GM23338 (cell line): ENCODE measurements around the gene FMO2. TPM values are rescaled to one million over a fixed set of nuclear protein-coding genes. Genes with fewer than 3 reads are reported as not detected.
A peak's percentile ranks its signal among the peaks of the same experiment; 100 is the strongest.

Experiments
- ATAC-seq: fragments of 200-7000 bp; cut with Tn5 transposase; 3 replicates; pipeline ENCODE4 v1.9.1; 2020
- DNase-seq: peaks from one replicate; pipeline ENCODE4 v3.0.0-alpha.2; 2015; ENCODE audit warnings: low spot score
- H2AFZ ChIP-seq: fragments of 200-600 bp; sonication (generic); 2 replicates; pipeline ENCODE4 v1.8.0; 2016; ENCODE audit warnings: antibody characterized with exemption, mild to moderate bottlenecking, moderate library complexity
- H3F3A ChIP-seq: fragments of 200-600 bp; sonication (generic); replicated peaks from 2 replicates; pipeline ENCODE4 v1.8.0; 2017; ENCODE audit warnings: antibody characterized with exemption, mixed run types, low read depth
- H3K27ac ChIP-seq: fragments of 200-600 bp; sonication (generic); 2 replicates; pipeline ENCODE4 v1.6.1; 2016; ENCODE audit warnings: low read depth
- H3K27me3 ChIP-seq: fragments of 200-600 bp; sonication (generic); 2 replicates; pipeline ENCODE4 v1.8.0; 2016; ENCODE audit warnings: mild to moderate bottlenecking, mixed run types, moderate library complexity; ENCODE audit not compliant: insufficient read depth
- H3K36me3 ChIP-seq: fragments of 200-600 bp; sonication (generic); 2 replicates; pipeline ENCODE4 v1.8.0; 2016; ENCODE audit warnings: mild to moderate bottlenecking; ENCODE audit not compliant: insufficient read depth
- H3K4me1 ChIP-seq: fragments of 200-600 bp; sonication (generic); 2 replicates; pipeline ENCODE4 v1.8.0; 2016; ENCODE audit warnings: mild to moderate bottlenecking, moderate library complexity; ENCODE audit not compliant: insufficient read depth
- H3K4me2 ChIP-seq: fragments of 200-600 bp; sonication (generic); 2 replicates; pipeline ENCODE4 v1.7.1; 2017; ENCODE audit warnings: mixed run types
- H3K4me3 ChIP-seq: fragments of 200-600 bp; sonication (generic); 2 replicates; pipeline ENCODE4 v1.6.1; 2016; ENCODE audit warnings: mixed run types
- H3K79me2 ChIP-seq: fragments of 200-600 bp; sonication (generic); replicated peaks from 2 replicates; pipeline ENCODE4 v1.8.0; 2017; ENCODE audit warnings: mild to moderate bottlenecking; ENCODE audit not compliant: insufficient read depth
- H3K9me2 ChIP-seq: fragments of 200-600 bp; sonication (generic); 2 replicates; pipeline ENCODE4 v1.8.0; 2017; ENCODE audit not compliant: insufficient read depth
- H4K20me1 ChIP-seq: fragments of 200-600 bp; sonication (generic); replicated peaks from 2 replicates; pipeline ENCODE4 v1.8.0; 2017; ENCODE audit warnings: mild to moderate bottlenecking; ENCODE audit not compliant: insufficient read depth
- H3K27ac Mint-ChIP-seq: 2 replicates; pipeline ENCODE4 v1.8.0; 2020; ENCODE audit warnings: inconsistent platforms, mild to moderate bottlenecking, moderate library complexity, mixed read lengths
- H3K27me3 Mint-ChIP-seq: 3 replicates; pipeline ENCODE4 v1.8.0; 2022; ENCODE audit warnings: low read depth, mild to moderate bottlenecking, moderate library complexity, mixed read lengths, inconsistent platforms; ENCODE audit not compliant: insufficient read depth, poor library complexity
- H3K36me3 Mint-ChIP-seq: 3 replicates; pipeline ENCODE4 v1.8.0; 2021; ENCODE audit warnings: low read depth, mild to moderate bottlenecking, inconsistent platforms, moderate library complexity, mixed read lengths
- H3K4me1 Mint-ChIP-seq: 3 replicates; pipeline ENCODE4 v1.8.0; 2020; ENCODE audit warnings: mild to moderate bottlenecking, inconsistent platforms, mixed read lengths
- H3K4me3 Mint-ChIP-seq: 3 replicates; pipeline ENCODE4 v1.8.0; 2021; ENCODE audit warnings: moderate library complexity, mild to moderate bottlenecking, inconsistent platforms, mixed read lengths
- H3K9me3 Mint-ChIP-seq: 3 replicates; pipeline ENCODE4 v1.8.0; 2020; ENCODE audit warnings: moderate library complexity, mild to moderate bottlenecking, inconsistent platforms, mixed read lengths
- CREB1 ChIP-seq: fragments of 250-450 bp; sonication (Bioruptor Pico); IDR thresholded peaks from 2 replicates; pipeline ENCODE4 v1.5.0; 2020; ENCODE audit warnings: low read depth, mild to moderate bottlenecking, moderate library complexity
- EZH2 ChIP-seq: fragments of 200-600 bp; sonication (generic); IDR thresholded peaks from one replicate; pipeline ENCODE4 v1.8.0; 2017; ENCODE audit warnings: antibody characterized with exemption, mild to moderate bottlenecking, low read depth; ENCODE audit not compliant: unreplicated experiment
- EZH2phosphoT487 ChIP-seq: fragments of 200-600 bp; sonication (generic); IDR thresholded peaks from one replicate; pipeline ENCODE4 v1.8.1; 2018; ENCODE audit warnings: antibody characterized with exemption; ENCODE audit not compliant: unreplicated experiment
- JUNB ChIP-seq: IDR thresholded peaks from one replicate; pipeline ENCODE4 v1.6.1; 2016; ENCODE audit warnings: antibody characterized with exemption; ENCODE audit not compliant: unreplicated experiment
- NANOG ChIP-seq: IDR thresholded peaks from 2 replicates; pipeline ENCODE4 v1.6.1; 2016; ENCODE audit warnings: antibody characterized with exemption, borderline replicate concordance
- POLR2AphosphoS5 ChIP-seq: IDR thresholded peaks from 2 replicates; pipeline ENCODE4 v1.6.1; 2016; ENCODE audit warnings: antibody characterized with exemption, low read depth
- STAT1 ChIP-seq: IDR thresholded peaks from one replicate; pipeline ENCODE4 v1.6.1; 2016; ENCODE audit warnings: antibody characterized with exemption; ENCODE audit not compliant: unreplicated experiment
- ZNF114 ChIP-seq: fragments of 250-450 bp; sonication (Bioruptor Pico); IDR thresholded peaks from 2 replicates; pipeline ENCODE4 v1.5.0; 2020; ENCODE audit warnings: mild to moderate bottlenecking, moderate library complexity
- ZNF331 ChIP-seq: fragments of 250-450 bp; sonication (Bioruptor Pico); IDR thresholded peaks from 2 replicates; pipeline ENCODE4 v1.5.0; 2020; ENCODE audit warnings: low read depth, mild to moderate bottlenecking, moderate library complexity
- polyA plus RNA-seq: library from polyadenylated mRNA; unstranded; fragments of >200 nt; fragmentation: Nextera tagmentation; extraction: Ambion mirVana; gene quantifications from 2 replicates; pipeline ENCODE4 v1.2.1, GENCODE V29; 2016
- total RNA-seq: library from RNA; depleted of rRNA; stranded (reverse); fragments of >200 nt; shearing (Covaris generic); gene quantifications from 2 replicates; pipeline ENCODE4 v1.2.3, GENCODE V29; 2014
- TF ChIP-seq, protein P1 (sequence below): fragments of 250-450 bp; sonication (Bioruptor Pico); IDR thresholded peaks from 2 replicates; pipeline ENCODE4 v1.5.0; 2020; ENCODE audit warnings: mild to moderate bottlenecking, moderate library complexity
- TF ChIP-seq, protein P2 (sequence below): IDR thresholded peaks from one replicate; pipeline ENCODE4 v1.6.1; 2018; ENCODE audit warnings: antibody characterized with exemption; ENCODE audit not compliant: unreplicated experiment
- TF ChIP-seq, protein P3 (sequence below): IDR thresholded peaks from 2 replicates; pipeline ENCODE4 v1.6.1; 2016; ENCODE audit warnings: antibody characterized with exemption
- TF ChIP-seq, protein P4 (sequence below), 2 experiments: fragments of 200-600 bp in 1 of 2; sonication (generic) in 1 of 2; conservative IDR thresholded peaks; 2 replicates each; pipeline versions ENCODE4 v1.5.1 to v1.6.1; 2016 to 2017; ENCODE audit warnings: antibody characterized with exemption in 2 of 2, low read depth in 2 of 2, mild to moderate bottlenecking in 2 of 2, moderate library complexity in 1 of 2

FMO2 gene
- total and polyA plus RNA-seq, 2 experiments from 2014 or later: 0.31 TPM; not detected in 1

DNA sequence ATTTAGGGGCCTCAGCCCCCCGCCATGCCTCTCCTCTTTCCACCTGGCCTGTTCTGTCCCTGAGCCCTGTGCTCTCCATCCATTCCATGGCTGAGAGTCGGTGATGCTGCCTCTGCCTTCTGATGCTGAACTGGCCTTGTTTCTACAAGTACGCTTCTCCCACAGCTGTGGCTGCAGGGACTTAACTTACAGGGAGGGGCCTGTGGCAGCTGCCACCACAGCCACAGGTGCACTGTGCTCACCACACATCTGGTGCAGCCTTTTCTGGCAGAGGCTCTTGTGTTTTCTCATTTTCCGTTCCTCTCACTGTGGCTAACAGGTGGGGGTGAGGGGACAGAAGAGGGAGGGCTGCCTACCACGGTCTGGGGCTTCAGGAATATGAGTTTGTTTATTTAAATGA, 67.4 kb downstream of the FMO2 start:
- no peaks in the 10 kb centered on the region for H3K79me2 ChIP-seq
- peak; percentile 57 for ATAC-seq
- H3K9me3 Mint-ChIP-seq: no peaks in the 10 kb centered on the region

More for the DNA sequence above, 67.4 kb downstream of the FMO2 start:
- H3K4me3 Mint-ChIP-seq: peak overlapping the region; percentile 30; the same call in 2 of the 3 replicates
- peaks cover 32% of the 10 kb centered on the region for H3K4me1 Mint-ChIP-seq
- no peak overlapping the region for H3K27ac Mint-ChIP-seq
- Histone ChIP-seq H3K36me3 (no peaks in the 10 kb centered on the region), H3K9me2 (no peaks in the 10 kb centered on the region), H4K20me1 (no peaks in the 10 kb centered on the region), H3F3A (0 out of 2 replicates have a peak, but pooled peaks cover 4% of the 10 kb centered on the region), H3K4me1 (peaks cover 43% of the 10 kb centered on the region), H3K27me3 (peaks cover 48% of the 10 kb centered on the region), H3K4me2 (no peak overlapping the region), H3K4me3 (no peak overlapping the region), H2AFZ (no peak overlapping the region), H3K27ac (no peak overlapping the region)
- peaks cover 2% of the 10 kb centered on the region for H3K27me3 Mint-ChIP-seq
- H3K36me3 Mint-ChIP-seq: no peaks in the 10 kb centered on the region
- TF ChIP-seq ZNF331 (CRISPR knock-in tag): no peak
- no peak for TF ChIP-seq POLR2AphosphoS5
- no peak for TF ChIP-seq JUNB
- no peak for TF ChIP-seq EZH2phosphoT487
- TF ChIP-seq, protein P1, sequence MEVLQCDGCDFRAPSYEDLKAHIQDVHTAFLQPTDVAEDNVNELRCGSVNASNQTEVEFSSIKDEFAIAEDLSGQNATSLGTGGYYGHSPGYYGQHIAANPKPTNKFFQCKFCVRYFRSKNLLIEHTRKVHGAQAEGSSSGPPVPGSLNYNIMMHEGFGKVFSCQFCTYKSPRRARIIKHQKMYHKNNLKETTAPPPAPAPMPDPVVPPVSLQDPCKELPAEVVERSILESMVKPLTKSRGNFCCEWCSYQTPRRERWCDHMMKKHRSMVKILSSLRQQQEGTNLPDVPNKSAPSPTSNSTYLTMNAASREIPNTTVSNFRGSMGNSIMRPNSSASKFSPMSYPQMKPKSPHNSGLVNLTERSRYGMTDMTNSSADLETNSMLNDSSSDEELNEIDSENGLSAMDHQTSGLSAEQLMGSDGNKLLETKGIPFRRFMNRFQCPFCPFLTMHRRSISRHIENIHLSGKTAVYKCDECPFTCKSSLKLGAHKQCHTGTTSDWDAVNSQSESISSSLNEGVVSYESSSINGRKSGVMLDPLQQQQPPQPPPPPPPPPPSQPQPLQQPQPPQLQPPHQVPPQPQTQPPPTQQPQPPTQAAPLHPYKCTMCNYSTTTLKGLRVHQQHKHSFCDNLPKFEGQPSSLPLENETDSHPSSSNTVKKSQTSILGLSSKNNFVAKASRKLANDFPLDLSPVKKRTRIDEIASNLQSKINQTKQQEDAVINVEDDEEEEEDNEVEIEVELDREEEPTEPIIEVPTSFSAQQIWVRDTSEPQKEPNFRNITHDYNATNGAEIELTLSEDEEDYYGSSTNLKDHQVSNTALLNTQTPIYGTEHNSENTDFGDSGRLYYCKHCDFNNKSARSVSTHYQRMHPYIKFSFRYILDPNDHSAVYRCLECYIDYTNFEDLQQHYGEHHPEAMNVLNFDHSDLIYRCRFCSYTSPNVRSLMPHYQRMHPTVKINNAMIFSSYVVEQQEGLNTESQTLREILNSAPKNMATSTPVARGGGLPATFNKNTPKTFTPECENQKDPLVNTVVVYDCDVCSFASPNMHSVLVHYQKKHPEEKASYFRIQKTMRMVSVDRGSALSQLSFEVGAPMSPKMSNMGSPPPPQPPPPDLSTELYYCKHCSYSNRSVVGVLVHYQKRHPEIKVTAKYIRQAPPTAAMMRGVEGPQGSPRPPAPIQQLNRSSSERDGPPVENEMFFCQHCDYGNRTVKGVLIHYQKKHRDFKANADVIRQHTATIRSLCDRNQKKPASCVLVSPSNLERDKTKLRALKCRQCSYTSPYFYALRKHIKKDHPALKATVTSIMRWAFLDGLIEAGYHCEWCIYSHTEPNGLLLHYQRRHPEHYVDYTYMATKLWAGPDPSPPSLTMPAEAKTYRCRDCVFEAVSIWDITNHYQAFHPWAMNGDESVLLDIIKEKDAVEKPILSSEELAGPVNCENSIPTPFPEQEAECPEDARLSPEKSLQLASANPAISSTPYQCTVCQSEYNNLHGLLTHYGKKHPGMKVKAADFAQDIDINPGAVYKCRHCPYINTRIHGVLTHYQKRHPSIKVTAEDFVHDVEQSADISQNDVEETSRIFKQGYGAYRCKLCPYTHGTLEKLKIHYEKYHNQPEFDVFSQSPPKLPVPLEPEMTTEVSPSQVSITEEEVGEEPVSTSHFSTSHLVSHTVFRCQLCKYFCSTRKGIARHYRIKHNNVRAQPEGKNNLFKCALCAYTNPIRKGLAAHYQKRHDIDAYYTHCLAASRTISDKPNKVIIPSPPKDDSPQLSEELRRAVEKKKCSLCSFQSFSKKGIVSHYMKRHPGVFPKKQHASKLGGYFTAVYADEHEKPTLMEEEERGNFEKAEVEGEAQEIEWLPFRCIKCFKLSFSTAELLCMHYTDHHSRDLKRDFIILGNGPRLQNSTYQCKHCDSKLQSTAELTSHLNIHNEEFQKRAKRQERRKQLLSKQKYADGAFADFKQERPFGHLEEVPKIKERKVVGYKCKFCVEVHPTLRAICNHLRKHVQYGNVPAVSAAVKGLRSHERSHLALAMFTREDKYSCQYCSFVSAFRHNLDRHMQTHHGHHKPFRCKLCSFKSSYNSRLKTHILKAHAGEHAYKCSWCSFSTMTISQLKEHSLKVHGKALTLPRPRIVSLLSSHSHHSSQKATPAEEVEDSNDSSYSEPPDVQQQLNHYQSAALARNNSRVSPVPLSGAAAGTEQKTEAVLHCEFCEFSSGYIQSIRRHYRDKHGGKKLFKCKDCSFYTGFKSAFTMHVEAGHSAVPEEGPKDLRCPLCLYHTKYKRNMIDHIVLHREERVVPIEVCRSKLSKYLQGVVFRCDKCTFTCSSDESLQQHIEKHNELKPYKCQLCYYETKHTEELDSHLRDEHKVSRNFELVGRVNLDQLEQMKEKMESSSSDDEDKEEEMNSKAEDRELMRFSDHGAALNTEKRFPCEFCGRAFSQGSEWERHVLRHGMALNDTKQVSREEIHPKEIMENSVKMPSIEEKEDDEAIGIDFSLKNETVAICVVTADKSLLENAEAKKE (CRISPR knock-in tag): no peak
- TF ChIP-seq STAT1: no peak
- TF ChIP-seq, protein P2, sequence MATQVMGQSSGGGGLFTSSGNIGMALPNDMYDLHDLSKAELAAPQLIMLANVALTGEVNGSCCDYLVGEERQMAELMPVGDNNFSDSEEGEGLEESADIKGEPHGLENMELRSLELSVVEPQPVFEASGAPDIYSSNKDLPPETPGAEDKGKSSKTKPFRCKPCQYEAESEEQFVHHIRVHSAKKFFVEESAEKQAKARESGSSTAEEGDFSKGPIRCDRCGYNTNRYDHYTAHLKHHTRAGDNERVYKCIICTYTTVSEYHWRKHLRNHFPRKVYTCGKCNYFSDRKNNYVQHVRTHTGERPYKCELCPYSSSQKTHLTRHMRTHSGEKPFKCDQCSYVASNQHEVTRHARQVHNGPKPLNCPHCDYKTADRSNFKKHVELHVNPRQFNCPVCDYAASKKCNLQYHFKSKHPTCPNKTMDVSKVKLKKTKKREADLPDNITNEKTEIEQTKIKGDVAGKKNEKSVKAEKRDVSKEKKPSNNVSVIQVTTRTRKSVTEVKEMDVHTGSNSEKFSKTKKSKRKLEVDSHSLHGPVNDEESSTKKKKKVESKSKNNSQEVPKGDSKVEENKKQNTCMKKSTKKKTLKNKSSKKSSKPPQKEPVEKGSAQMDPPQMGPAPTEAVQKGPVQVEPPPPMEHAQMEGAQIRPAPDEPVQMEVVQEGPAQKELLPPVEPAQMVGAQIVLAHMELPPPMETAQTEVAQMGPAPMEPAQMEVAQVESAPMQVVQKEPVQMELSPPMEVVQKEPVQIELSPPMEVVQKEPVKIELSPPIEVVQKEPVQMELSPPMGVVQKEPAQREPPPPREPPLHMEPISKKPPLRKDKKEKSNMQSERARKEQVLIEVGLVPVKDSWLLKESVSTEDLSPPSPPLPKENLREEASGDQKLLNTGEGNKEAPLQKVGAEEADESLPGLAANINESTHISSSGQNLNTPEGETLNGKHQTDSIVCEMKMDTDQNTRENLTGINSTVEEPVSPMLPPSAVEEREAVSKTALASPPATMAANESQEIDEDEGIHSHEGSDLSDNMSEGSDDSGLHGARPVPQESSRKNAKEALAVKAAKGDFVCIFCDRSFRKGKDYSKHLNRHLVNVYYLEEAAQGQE: no peak
- no peak for TF ChIP-seq EZH2
- TF ChIP-seq, protein P3, sequence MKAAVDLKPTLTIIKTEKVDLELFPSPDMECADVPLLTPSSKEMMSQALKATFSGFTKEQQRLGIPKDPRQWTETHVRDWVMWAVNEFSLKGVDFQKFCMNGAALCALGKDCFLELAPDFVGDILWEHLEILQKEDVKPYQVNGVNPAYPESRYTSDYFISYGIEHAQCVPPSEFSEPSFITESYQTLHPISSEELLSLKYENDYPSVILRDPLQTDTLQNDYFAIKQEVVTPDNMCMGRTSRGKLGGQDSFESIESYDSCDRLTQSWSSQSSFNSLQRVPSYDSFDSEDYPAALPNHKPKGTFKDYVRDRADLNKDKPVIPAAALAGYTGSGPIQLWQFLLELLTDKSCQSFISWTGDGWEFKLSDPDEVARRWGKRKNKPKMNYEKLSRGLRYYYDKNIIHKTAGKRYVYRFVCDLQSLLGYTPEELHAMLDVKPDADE: no peak
- TF ChIP-seq NANOG: no peak
- TF ChIP-seq, protein P4, sequence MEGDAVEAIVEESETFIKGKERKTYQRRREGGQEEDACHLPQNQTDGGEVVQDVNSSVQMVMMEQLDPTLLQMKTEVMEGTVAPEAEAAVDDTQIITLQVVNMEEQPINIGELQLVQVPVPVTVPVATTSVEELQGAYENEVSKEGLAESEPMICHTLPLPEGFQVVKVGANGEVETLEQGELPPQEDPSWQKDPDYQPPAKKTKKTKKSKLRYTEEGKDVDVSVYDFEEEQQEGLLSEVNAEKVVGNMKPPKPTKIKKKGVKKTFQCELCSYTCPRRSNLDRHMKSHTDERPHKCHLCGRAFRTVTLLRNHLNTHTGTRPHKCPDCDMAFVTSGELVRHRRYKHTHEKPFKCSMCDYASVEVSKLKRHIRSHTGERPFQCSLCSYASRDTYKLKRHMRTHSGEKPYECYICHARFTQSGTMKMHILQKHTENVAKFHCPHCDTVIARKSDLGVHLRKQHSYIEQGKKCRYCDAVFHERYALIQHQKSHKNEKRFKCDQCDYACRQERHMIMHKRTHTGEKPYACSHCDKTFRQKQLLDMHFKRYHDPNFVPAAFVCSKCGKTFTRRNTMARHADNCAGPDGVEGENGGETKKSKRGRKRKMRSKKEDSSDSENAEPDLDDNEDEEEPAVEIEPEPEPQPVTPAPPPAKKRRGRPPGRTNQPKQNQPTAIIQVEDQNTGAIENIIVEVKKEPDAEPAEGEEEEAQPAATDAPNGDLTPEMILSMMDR (conservative IDR thresholded peaks at IDR 0.05; ENCODE audit: low read depth in 2 of 2): no peak
- TF ChIP-seq CREB1 (CRISPR knock-in tag): no peak
- TF ChIP-seq ZNF114 (CRISPR knock-in tag): no peak
- peak; percentile 21 for DNase-seq
